A673 (cell line): ENCODE measurements around the gene ZMAT5. TPM values are rescaled to one million over a fixed set of nuclear protein-coding genes. Genes with fewer than 3 reads are reported as not detected.
"Not testable (repeated sequence)": the region's sequence is repeated elsewhere in the genome, so short reads cannot be mapped to it uniquely, and the experiment has no call there.

ENCODE experiments used
- BruUV-seq: library from RNA; stranded (reverse); fragments of 400-500 nt; replicated peaks from 2 replicates; lab custom pipeline; 2021; lab: Mats Ljungman, UMichigan
- CTCF ChIA-PET: fragments of 300-600 bp; sonication (Branson Sonifier 250); formaldehyde crosslinking; loops from one replicate; lab custom pipeline; 2022; ENCODE audit warnings: antibody characterized with exemption; lab: Charles Lee
- POLR2A ChIA-PET: fragments of 300-600 bp; sonication (Branson Sonifier 250); formaldehyde crosslinking; loops from one replicate; lab custom pipeline; 2022; ENCODE audit warnings: antibody characterized with exemption; ENCODE audit not compliant: low non-redundant PET; lab: Charles Lee
- DNase-seq: peaks from one replicate; pipeline ENCODE4 v3.0.0-alpha.2; 2015; ENCODE audit warnings: low spot score
- H3K27ac ChIP-seq: fragments of 200-600 bp; sonication (generic); 2 replicates; pipeline ENCODE4 v1.5.1; 2016; ENCODE audit warnings: mixed run types, low read depth, mild to moderate bottlenecking, mixed read lengths, antibody characterized with exemption, low read length; ENCODE audit not compliant: poor library complexity, severe bottlenecking
- H3K27me3 ChIP-seq: fragments of 200-600 bp; sonication (generic); replicated peaks from 2 replicates; pipeline ENCODE4 v1.6.1; 2017; ENCODE audit warnings: mixed run types, low read depth, mild to moderate bottlenecking, mixed read lengths, antibody characterized with exemption, low read length; ENCODE audit not compliant: insufficient read depth, poor library complexity
- H3K36me3 ChIP-seq: fragments of 200-600 bp; sonication (generic); 2 replicates; pipeline ENCODE4 v1.6.1; 2016; ENCODE audit warnings: mixed run types, mild to moderate bottlenecking, mixed read lengths, antibody characterized with exemption, low read length; ENCODE audit not compliant: insufficient read depth, poor library complexity, severe bottlenecking
- H3K4me1 ChIP-seq: fragments of 200-600 bp; sonication (generic); 2 replicates; pipeline ENCODE4 v1.6.1; 2017; ENCODE audit warnings: mixed run types, mild to moderate bottlenecking, mixed read lengths, antibody characterized with exemption, low read length; ENCODE audit not compliant: insufficient read depth, poor library complexity, severe bottlenecking
- H3K4me3 ChIP-seq: fragments of 200-600 bp; sonication (generic); 2 replicates; pipeline ENCODE4 v1.5.1; 2016; ENCODE audit warnings: low read depth, mixed run types, mild to moderate bottlenecking, mixed read lengths, low read length; ENCODE audit not compliant: poor library complexity, severe bottlenecking
- H3K9me3 ChIP-seq: fragments of 200-600 bp; sonication (generic); 2 replicates; pipeline ENCODE4 v1.6.1; 2016; ENCODE audit warnings: mixed run types, low read depth, mild to moderate bottlenecking, mixed read lengths, antibody characterized with exemption, low read length; ENCODE audit not compliant: poor library complexity, severe bottlenecking
- CTCF ChIP-seq: fragments of 300-800, 200-600 bp; sonication (generic); conservative IDR thresholded peaks from 2 replicates; pipeline ENCODE4 v1.5.1; 2017; ENCODE audit warnings: low read depth, mild to moderate bottlenecking, antibody characterized with exemption, low read length, moderate library complexity, mixed read lengths
- EZH2 ChIP-seq: fragments of 200-600 bp; sonication (generic); IDR thresholded peaks from 2 replicates; pipeline ENCODE4 v1.6.1; 2017; ENCODE audit warnings: borderline replicate concordance, low read depth, mild to moderate bottlenecking, mixed read lengths, antibody characterized with exemption, low read length; ENCODE audit not compliant: poor library complexity, severe bottlenecking
- intact Hi-C: fragments of 100-400 bp; cut with micrococcal nuclease; formaldehyde crosslinking; loops from one replicate; pipeline ENCODE4 v1.10.0; 2022; ENCODE audit not compliant: unreplicated experiment
- total RNA-seq: library from RNA; stranded (reverse); gene quantifications from 2 replicates; pipeline ENCODE4 v1.2.3, GENCODE V29; 2021

ZMAT5 gene
- total RNA-seq, 1 experiment from 2014 or later: 19.8 TPM

- CTCF ChIA-PET: interaction anchor here (0.6 kb wide), 1 partner anchor 352 kb away, joined by 3 read pairs; no protein-coding TSS in a partner anchor
- POLR2A ChIA-PET: no interaction called here
Observed at GRCh38 chr22:29757096-29757495, 9.7 kb downstream of the ZMAT5 start.

GRCh38 chr22:29756341-29756740 lies 10.5 kb downstream of the ZMAT5 start:
- TF ChIP-seq EZH2 (no peak), CTCF (no peak)
- no peak overlapping the region for H3K4me3 ChIP-seq
- H3K36me3 ChIP-seq: no peaks in the 10 kb centered on the region
- peaks cover 8% of the 10 kb centered on the region for H3K4me1 ChIP-seq
- POLR2A ChIA-PET: no interaction called here
- intact Hi-C loops: no loop called here
- no peak overlapping the region for H3K27ac ChIP-seq
- no TSS peak for BruUV-seq
- H3K9me3 ChIP-seq: no peaks in the 10 kb centered on the region
- CTCF ChIA-PET: no interaction called here
- DNase-seq: no peak
- H3K27me3 ChIP-seq: no peaks in the 10 kb centered on the region

More at GRCh38 chr22:29757096-29757495, 9.7 kb downstream of the ZMAT5 start:
- intact Hi-C loops: no loop called here
- Histone ChIP-seq H3K9me3 (no peaks in the 10 kb centered on the region), H3K27ac (no peak overlapping the region), H3K4me3 (no peak overlapping the region), H3K27me3 (no peaks in the 10 kb centered on the region), H3K4me1 (peaks cover 8% of the 10 kb centered on the region), H3K36me3 (no peaks in the 10 kb centered on the region)
- DNase-seq: no peak
- BruUV-seq: no TSS peak
- TF ChIP-seq EZH2 (no peak), CTCF (no peak)

DNA sequence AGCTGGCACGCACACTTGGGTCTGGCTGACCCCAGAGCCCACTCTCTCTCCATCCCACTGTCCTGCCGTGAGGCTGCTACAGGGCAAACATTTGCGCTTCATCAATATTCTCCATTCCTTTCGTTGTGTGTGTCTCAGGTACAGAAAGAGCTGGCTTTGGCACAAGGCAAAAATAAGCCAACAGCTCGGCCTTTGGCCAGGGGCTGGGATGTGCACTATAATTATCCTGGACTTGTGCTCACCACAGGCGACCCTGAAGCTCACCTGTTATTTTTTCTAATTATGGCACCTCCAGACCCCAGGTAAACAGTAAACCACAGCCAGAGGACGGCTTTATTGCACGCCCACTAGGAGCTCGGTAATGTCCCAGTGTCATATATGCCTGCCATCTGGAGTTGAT lies 10.9 kb downstream of the ZMAT5 start:
- ChIA-PET POLR2A (no interaction called here), CTCF (no interaction called here)

DNA sequence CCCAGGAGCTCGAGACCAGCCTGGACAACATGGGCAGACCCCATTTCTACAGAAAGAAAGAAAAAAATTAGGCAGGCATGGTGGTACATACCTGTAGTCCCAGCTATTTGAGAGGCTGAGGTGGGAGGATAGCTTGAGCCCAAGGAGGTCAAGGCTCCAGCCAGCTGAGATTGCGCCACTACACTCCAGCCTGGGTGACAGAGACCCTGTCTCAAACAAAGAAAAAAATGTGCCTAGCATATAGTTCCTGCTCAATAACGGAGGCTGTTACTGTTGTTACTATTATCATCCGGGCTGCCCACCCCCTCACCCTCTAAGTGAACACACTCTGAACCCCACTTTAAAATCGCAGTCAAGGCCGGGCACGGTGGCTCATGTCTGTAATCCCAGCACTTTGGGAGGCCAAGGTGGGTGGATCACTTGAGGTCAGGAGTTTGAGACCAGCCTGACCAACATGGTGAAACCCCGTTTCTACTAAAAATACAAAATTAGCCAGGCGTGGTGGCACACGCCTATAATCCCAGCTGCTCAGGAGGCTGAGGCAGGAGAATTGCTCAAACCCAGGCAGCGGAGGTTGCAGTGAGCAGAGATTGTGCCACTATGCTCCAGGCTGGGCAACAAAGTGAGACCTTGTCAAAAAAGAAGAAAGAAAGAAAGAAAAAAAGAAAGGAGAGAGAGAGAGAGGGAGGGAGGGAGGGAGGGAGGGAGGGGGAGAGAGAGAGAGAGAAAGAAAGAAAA lies 12.0 kb downstream of the ZMAT5 start:
- CTCF ChIA-PET, H3K4me1 ChIP-seq, BruUV-seq, H3K4me3 ChIP-seq, POLR2A ChIA-PET, H3K9me3 ChIP-seq, intact Hi-C loops, H3K36me3 ChIP-seq, H3K27me3 ChIP-seq, DNase-seq, H3K27ac ChIP-seq: not testable (repeated sequence)

More for the DNA sequence above, 10.9 kb downstream of the ZMAT5 start:
- Histone ChIP-seq H3K4me3 (no peak overlapping the region), H3K27me3 (no peaks in the 10 kb centered on the region), H3K4me1 (peaks cover 8% of the 10 kb centered on the region), H3K9me3 (no peaks in the 10 kb centered on the region), H3K36me3 (no peaks in the 10 kb centered on the region), H3K27ac (no peak overlapping the region)
- no TSS peak for BruUV-seq
- intact Hi-C loops: no loop called here
- DNase-seq: no peak
- no peak for TF ChIP-seq EZH2
- TF ChIP-seq CTCF: no peak
